ENCODE measurements around the gene TSPO. TPM values are rescaled to one million over a fixed set of nuclear protein-coding genes. Genes with fewer than 3 reads are reported as not detected.

TSPO gene
- total RNA-seq, 1 donor from 2014 or later = 0.79 TPM

DNA sequence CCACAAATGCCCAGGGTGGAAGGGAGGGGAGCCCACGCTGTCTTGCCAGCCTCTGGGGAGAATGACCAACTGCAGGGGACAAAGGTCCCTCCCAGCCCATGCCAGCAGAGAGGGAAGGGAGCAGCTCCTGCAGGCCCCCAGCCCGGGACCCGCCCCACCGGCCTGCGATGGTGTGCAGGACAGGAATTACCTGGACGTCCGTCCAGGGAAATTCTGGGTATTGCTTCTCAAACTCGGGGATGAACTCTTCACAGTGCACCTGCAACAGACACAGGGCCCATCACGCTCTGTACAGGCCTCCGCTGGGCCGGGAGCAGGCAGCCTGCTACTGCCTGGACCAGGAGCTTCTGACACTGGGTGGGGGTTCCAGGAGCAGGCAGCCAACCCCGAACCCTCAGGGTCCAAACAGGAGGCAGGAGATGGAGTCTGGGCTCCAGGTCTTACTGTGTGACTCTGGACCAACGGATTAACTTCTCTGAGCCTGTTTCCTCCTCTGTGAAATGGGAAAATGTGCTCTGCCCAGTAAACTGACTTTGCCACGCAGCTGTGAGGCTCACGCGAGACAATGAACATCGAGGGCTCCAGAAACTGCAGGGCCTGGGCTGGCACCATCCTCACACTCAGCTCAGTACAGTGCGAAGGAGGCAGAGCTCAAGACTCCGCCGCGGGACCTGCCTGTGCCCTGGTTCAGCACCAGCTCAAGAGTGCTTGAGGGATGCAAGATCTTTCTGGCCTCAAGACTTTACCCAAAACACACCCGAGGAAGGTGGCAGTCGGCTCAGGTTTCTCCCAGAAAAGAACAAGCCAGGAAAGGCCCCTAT lies 18.2 kb downstream of the TSPO start:
- H3K4me1 Mint-ChIP-seq (ENCODE audit: low read depth) = no peaks in the 10 kb centered on the region
- H3K4me3 Mint-ChIP-seq (ENCODE audit: low read depth) = no peak overlapping the region
- H3K36me3 Mint-ChIP-seq (ENCODE audit: insufficient read depth) = peaks cover 5% of the 10 kb centered on the region
- no peaks in the 10 kb centered on the region for H3K9me3 Mint-ChIP-seq (ENCODE audit: low read depth)
- peaks cover 1% of the 10 kb centered on the region for H3K27me3 Mint-ChIP-seq
- H3K27ac Mint-ChIP-seq = no peak overlapping the region
- DNase-seq (ENCODE audit: low spot score, unreplicated experiment) = no peak
- TF ChIP-seq, protein P1, sequence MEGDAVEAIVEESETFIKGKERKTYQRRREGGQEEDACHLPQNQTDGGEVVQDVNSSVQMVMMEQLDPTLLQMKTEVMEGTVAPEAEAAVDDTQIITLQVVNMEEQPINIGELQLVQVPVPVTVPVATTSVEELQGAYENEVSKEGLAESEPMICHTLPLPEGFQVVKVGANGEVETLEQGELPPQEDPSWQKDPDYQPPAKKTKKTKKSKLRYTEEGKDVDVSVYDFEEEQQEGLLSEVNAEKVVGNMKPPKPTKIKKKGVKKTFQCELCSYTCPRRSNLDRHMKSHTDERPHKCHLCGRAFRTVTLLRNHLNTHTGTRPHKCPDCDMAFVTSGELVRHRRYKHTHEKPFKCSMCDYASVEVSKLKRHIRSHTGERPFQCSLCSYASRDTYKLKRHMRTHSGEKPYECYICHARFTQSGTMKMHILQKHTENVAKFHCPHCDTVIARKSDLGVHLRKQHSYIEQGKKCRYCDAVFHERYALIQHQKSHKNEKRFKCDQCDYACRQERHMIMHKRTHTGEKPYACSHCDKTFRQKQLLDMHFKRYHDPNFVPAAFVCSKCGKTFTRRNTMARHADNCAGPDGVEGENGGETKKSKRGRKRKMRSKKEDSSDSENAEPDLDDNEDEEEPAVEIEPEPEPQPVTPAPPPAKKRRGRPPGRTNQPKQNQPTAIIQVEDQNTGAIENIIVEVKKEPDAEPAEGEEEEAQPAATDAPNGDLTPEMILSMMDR (IDR thresholded peaks at IDR 0.05; ENCODE audit: unreplicated experiment) = no peak

DNA sequence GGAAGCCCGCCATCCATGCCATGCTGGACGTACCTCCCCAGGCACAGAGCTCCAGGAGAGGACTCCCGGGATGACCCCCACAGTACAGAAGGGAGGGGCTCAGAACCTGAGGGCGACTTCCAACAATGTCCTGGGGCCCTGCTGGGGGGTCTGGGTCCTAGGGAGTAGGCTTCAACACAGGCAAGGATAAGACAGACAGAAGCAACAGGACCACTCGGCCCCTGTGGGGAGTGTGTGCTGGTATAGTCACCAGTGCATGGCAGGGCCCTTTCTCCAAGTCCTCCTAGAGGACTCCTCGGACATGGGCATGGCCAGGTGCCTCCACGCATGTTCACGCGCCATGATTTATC lies 18.7 kb downstream of the TSPO start:
- no peaks in the 10 kb centered on the region for H3K27me3 Mint-ChIP-seq
- no peak overlapping the region for H3K4me3 Mint-ChIP-seq (ENCODE audit: low read depth)
- H3K9me3 Mint-ChIP-seq (ENCODE audit: low read depth) = no peaks in the 10 kb centered on the region
- no peaks in the 10 kb centered on the region for H3K4me1 Mint-ChIP-seq (ENCODE audit: low read depth)
- H3K36me3 Mint-ChIP-seq (ENCODE audit: insufficient read depth) = peaks cover 5% of the 10 kb centered on the region
- no peak for DNase-seq (ENCODE audit: low spot score, unreplicated experiment)
- no peak overlapping the region for H3K27ac Mint-ChIP-seq
- TF ChIP-seq, protein P1 (IDR thresholded peaks at IDR 0.05; ENCODE audit: unreplicated experiment) = no peak

DNA sequence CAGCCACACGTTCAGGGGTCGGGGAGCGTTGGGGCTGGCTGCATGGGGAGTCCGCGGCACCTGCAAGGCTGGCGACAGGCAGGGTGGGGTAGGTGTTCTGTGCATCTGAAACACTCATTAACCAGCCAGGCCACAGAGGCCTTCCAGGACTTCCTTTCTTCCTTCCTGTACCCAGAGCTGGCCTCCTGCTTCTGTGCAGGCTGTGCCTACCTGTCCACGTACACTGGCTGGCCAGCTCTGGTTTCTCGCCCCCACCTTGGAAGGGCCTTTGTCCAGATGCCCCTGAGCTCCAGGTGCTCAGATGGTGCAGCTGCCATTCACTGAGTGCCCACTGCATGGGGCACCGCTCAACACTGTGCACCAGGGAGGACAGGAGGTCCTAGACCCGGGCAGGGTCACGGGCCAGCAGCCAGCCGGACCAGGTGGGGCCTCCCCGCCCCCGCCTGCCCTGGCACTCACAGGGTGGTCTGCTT lies 19.7 kb downstream of the TSPO start:
- no peaks in the 10 kb centered on the region for H3K27me3 Mint-ChIP-seq
- H3K27ac Mint-ChIP-seq = no peak overlapping the region
- peaks cover 5% of the 10 kb centered on the region for H3K36me3 Mint-ChIP-seq (ENCODE audit: insufficient read depth)
- no peaks in the 10 kb centered on the region for H3K9me3 Mint-ChIP-seq (ENCODE audit: low read depth)
- TF ChIP-seq, protein P1 (IDR thresholded peaks at IDR 0.05; ENCODE audit: unreplicated experiment) = no peak
- no peak for DNase-seq (ENCODE audit: low spot score, unreplicated experiment)
- no peak overlapping the region for H3K4me3 Mint-ChIP-seq (ENCODE audit: low read depth)
- no peaks in the 10 kb centered on the region for H3K4me1 Mint-ChIP-seq (ENCODE audit: low read depth)

DNA sequence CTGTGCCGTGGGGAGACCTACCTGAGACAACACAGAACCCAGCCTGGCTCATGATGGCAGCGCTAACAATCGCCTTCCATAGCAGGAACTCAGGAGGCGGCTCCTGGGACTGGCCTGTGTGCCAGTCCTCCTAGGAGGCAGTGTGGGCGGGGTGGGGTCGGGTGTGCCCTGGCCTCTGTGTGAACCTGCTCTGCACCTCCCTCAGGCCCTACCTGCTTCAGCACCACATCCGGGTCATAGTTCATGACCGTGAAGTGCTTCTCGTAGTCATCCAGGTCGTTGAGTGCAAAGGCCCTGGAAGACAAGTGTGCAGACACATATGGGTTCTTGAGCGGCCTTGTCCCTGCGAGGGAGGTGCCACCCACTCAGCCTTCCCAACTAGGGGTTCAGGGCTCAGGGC lies 20.2 kb downstream of the TSPO start:
- no peak for DNase-seq (ENCODE audit: low spot score, unreplicated experiment)
- no peak overlapping the region for H3K4me3 Mint-ChIP-seq (ENCODE audit: low read depth)
- H3K36me3 Mint-ChIP-seq (ENCODE audit: insufficient read depth) = peaks cover 5% of the 10 kb centered on the region
- no peaks in the 10 kb centered on the region for H3K27me3 Mint-ChIP-seq
- no peak overlapping the region for H3K27ac Mint-ChIP-seq
- no peaks in the 10 kb centered on the region for H3K4me1 Mint-ChIP-seq (ENCODE audit: low read depth)
- H3K9me3 Mint-ChIP-seq (ENCODE audit: low read depth) = no peaks in the 10 kb centered on the region
- TF ChIP-seq, protein P1 (IDR thresholded peaks at IDR 0.05; ENCODE audit: unreplicated experiment) = no peak

DNA sequence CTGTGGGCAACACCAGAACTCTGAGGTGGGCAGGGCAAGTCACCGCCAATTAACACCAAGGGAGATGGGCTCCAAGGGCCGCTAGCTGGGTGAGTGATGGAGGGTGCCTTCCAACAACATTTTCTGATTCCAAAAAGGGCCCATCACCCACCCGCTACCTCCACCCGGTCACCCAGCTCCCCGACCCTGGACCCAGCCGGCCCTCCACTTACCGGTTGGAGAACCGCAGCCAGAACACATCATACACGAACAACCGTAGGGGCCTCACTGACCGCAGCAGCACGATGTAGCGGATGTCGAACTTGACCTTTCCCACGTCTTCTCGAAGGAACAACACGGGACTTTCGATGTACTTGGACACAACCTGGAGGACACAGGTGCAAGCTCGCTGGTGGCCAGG lies 20.8 kb downstream of the TSPO start:
- Mint-ChIP-seq H3K4me3 (ENCODE audit: low read depth) (no peak overlapping the region), H3K9me3 (ENCODE audit: low read depth) (no peaks in the 10 kb centered on the region), H3K27ac (no peak overlapping the region), H3K36me3 (ENCODE audit: insufficient read depth) (peaks cover 5% of the 10 kb centered on the region), H3K4me1 (ENCODE audit: low read depth) (no peaks in the 10 kb centered on the region), H3K27me3 (no peaks in the 10 kb centered on the region)
- no peak for DNase-seq (ENCODE audit: low spot score, unreplicated experiment)
- TF ChIP-seq, protein P1 (IDR thresholded peaks at IDR 0.05; ENCODE audit: unreplicated experiment) = no peak
